CD4-positive, alpha-beta T cell treated with Interleukin-4 for 4 hours (primary cell): ENCODE data around the gene AHNAK.

Source experiments
- DNase-seq: peaks from one replicate; pipeline ENCODE4 v3.0.0-alpha.2; 2020

Gene AHNAK

DNA sequence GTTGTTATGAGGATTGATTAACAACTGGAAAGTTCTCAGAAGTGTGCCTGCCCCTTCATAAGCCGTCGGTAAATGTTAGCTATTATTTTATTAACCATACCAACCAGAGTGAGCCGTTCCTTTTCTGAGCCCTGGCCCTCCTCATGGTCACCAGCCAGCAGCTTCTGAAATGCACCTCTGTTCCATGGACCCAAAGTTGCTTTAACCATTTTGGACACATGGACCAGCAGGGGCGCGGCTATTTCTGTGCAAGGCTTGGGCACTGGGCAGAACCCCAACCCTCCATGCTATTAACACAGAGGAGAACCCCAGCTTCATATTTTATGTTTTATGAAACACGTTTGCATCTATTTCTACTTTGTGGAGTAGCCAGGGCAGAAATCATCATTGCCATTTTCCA is 146.3 kb downstream of the AHNAK start:
- DNase-seq: no peak

- no peak for DNase-seq
Observed at GRCh38 chr11:62399878-62400266, 146.7 kb downstream of the AHNAK start.

DNA sequence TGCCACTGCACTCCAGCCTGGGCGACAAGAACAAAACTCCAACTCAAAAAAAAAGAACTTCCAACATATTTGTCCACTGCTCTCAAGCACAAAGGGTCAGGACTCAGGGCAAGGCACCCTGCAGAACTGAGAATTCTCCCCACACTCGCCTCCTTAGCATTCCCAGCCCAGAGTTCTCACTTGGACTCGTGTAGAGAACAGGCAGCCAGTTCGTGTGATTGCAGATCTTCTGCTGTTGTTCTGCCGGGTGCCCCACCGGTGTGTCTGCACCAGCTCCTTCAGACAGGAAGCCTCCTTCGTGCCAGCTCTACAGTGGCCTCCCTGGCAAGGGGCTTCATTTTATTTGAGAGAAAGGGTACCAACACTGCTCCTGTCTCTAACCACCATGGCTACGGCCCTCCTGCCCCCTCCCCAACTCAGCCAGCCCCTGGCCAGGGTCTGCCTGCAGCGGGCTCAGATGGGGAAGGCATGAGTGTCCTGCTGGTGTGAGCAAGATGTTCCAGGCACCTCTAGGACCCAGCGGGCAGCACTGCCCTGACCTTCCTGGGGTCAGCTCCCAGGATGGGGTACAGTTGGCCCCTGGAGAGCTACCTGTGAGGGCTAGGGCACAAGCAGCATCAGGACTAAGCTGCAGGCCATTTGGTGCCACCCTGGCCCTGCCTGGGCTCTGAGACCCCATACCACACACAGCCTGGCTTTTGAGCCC is 147.3 kb downstream of the AHNAK start:
- no peak for DNase-seq

DNA sequence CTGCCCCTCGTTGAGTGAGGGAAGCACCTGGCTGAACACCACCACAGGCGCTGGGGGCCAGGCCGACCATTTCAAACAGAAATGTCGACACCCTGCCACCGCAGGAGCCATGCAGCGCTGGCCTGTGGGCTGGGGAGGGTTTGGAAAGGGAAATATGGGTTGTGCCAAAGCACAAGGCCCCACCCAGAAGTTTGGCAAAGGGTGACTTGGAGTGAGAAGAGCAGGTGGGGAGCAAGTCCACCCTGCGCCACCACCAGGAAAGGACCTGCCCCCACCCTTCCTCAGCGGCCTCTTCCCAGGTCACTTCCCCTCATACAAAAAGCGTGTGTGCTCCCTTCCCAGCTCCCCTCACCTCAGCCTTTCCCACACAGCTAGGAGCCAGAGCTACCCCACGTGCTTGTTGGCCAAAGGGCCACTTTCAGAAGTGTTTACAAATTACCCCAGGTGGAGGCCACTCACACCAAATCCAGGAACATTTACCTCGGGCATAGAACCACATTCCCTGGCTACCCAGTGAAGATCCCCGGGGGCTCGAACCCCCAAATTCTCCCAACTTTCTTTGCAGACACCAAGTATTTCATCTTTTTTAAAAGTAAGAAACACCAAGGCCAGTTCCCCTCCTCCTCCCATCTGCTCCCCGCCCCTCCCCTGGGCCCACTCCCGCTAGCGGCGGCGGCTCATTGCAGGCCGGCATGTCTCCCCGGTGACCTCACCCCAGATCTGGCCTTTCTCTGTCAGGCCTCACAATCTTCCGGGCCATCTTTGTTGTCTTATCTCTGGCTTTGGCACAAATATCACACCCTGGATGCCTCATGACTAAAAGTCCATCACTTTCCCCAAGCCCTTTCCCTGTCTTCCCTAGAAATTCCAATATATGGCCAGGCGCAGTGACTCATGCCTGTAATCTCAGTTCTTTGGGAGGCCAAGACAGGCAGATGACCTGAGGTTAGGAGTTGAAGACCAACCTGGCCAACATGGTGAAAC is 148.3 kb downstream of the AHNAK start:
- DNase-seq: no peak

- no peak for DNase-seq
Observed at GRCh38 chr11:62395885-62396551, 150.6 kb downstream of the AHNAK start.

DNA sequence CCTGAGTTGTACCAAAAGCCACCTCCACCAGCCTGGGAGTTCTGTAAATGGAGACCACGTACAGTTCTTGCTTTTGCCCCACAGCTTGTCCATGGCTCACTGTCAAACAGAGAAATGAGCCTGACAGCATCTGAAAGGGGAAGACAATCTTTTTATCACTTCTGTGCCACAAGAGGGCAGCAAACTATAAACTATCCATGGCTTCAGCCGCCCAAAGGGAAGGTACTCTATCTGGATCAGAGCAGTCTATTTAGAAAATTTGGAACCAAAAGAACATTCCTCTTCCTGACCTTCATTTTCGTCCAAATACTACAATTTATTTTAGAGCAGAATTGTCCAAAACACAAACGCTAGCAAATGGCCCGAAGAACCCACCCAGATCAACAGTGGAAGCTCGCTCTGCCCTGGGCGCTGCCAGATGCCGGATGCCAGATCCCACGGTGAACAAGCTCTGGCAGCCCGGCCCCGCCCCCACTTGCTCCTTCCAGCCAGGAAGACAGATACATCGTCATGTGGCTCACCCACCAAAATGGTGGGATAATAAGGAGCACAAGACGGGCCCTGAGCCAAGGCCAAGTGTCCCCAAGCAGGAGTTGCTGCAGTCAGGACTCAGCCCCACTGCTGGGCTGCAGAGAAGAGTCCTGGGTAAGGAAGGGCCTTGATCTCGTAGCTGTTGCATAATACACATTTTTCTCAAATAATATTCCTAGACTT is 151.6 kb downstream of the AHNAK start:
- DNase-seq: peak; percentile 76

GRCh38 chr11:62393735-62394134 is 152.9 kb downstream of the AHNAK start:
- DNase-seq: no peak

DNA sequence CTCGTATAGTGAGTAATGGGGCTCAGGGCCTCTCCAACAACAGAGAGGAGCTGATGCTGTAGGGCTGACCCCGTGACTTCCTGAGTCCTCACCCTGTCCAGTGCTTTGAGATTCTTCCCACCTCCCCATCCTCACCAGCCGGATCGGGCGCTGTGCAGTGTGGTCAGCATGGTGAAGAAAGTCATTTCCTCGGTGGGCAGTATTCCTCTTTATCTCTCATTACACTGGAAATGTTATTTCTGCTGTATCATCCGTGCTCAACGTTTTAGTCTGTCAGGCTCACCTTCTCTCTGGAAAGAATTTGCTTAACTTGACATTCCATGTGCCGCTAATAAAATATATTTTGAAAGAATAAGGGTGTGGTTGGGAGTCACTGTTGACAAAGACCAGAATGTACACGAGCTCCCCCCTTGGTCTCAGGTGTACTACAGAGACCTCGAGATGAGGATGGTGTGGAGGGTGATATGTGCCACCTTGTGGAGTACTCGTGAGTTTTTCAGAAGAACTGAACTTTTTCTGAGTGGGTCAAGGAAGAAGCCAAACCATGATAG is 153.5 kb downstream of the AHNAK start:
- DNase-seq: peak; percentile 51

DNA sequence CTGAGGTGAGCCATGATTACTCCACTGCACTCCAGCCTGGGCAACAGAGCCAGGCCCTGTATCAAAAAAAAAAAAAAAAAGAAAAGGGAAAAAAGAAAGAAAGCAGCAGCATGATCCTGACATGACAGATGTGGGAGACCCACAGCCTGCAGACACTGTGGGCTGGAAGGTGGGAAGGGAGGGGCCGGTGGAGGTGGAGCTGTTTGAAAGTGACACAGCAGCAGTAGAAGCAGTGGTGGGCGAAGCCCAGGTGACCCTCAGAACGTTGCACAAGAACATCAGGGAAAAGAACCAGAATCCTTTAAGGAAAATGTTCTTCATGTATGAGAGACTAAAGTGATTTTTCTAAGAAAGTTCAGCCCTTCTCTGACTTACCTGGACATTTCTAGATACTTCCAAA is 154.1 kb downstream of the AHNAK start:
- no peak for DNase-seq

GRCh38 chr11:62391642-62392425 is 154.8 kb downstream of the AHNAK start:
- DNase-seq: no peak

- no peak for DNase-seq
Observed at GRCh38 chr11:62390722-62391121, 155.9 kb downstream of the AHNAK start.

- no peak for DNase-seq
Observed at GRCh38 chr11:62390237-62390636, 156.4 kb downstream of the AHNAK start.

DNA sequence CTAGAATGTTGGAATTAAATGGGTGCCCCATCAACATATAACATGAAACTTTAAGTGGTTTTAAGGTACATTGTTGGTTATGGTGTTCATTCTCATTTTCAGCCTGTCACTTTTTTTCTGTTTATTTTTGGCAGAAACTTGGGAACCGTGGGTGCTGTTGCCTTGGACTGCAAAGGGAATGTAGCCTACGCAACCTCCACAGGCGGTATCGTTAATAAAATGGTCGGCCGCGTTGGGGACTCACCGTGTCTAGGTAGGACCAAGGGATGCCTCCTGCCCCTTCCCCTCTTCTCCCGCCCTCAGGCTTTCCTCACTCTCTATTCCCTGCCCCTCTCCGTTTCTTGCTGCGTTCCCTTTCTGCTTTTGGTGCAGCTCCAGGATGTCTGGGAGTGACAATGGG is 157.6 kb downstream of the AHNAK start:
- no peak for DNase-seq

DNA sequence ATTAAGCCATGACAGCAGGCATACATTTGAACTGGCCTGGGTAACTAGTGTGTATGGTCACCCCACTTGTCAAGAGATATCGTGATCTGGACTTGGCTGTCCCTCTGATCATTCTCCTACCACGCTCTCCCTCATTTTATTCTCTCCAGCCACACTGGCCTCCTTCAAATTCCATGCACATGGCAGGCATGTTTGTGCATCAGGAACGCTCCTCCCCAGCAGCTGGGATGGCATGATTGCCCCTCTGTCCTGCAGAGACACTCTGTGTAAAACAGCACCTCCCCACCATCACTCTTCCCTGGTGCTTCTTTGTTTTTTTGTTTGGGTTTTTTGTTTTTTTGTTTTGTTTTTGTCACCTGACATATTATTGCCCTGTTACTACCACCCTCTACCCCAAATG is 159.2 kb downstream of the AHNAK start:
- DNase-seq: no peak

- peak; percentile 52 for DNase-seq
Observed at GRCh38 chr11:62386083-62386482, 160.5 kb downstream of the AHNAK start.

GRCh38 chr11:62383822-62384221 is 162.8 kb downstream of the AHNAK start:
- DNase-seq: no peak
